ENCODE measurements around the gene NOS3. TPM values are rescaled to one million over a fixed set of nuclear protein-coding genes. Genes with fewer than 3 reads are reported as not detected.

Gene NOS3
- total and polyA plus RNA-seq, 5 donors from 2014 or later = 3.2 to 10.7 (median 7.4) TPM

DNA sequence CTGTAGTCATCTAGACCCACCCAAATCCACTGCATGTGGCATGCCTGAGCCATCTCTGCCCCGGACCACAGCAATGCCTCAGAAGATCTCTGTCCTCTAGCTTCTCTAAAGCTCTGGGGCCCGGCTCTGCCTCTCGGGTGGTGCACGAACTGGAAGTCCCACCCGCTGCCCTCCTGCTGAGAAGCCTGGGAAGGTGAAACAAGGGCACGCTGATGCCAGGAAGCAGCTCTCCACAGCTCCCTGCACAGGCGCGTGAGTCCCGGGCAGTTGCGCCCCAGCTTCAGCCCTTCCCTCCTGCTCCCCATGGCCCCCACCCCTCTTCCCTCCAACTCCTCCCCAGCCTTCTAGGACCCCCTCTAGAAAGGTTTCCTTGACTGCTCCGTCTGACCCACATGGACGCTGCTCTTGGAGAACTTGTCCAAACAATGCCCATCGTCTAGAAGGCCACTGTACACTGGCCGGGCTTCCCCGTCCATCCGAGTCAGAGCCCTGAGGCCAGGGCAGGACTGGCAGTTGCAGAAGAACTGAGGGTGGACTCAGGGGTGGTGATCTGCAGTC, 25.5 kb upstream of the NOS3 start:
- Mint-ChIP-seq H3K27me3 (peaks cover 4% of the 10 kb centered on the region), H3K27ac (no peak overlapping the region), H3K36me3 (peaks cover 2% of the 10 kb centered on the region), H3K4me3 (no peak overlapping the region), H3K9me3 (peaks cover 0 to 1% (median 0%) of the 10 kb centered on the region in 7 donors), H3K4me1 (peaks cover 0 to 27% (median 0%) of the 10 kb centered on the region in 4 donors)
- Histone ChIP-seq H3K27me3 (ENCODE audit: control insufficient read depth, insufficient read depth, low read length) (no peaks in the 10 kb centered on the region), H3K27ac (ENCODE audit: insufficient read depth, low read length, poor library complexity, severe bottlenecking) (no peak overlapping the region), H3K9me3 (ENCODE audit: control insufficient read depth in 2 of 2, low read length in 2 of 2) (no peaks in the 10 kb centered on the region), H3K36me3 (ENCODE audit: control insufficient read depth, insufficient read depth, low read length) (no peaks in the 10 kb centered on the region), H3K4me1 (ENCODE audit: control insufficient read depth, insufficient read depth, low read length, poor library complexity, severe bottlenecking) (peaks cover 6% of the 10 kb centered on the region), H3K4me3 (ENCODE audit: low read depth, low read length) (no peak overlapping the region)
- no peak for ATAC-seq (ENCODE audit: low read depth in 2 of 2)
- no peak for DNase-seq

DNA sequence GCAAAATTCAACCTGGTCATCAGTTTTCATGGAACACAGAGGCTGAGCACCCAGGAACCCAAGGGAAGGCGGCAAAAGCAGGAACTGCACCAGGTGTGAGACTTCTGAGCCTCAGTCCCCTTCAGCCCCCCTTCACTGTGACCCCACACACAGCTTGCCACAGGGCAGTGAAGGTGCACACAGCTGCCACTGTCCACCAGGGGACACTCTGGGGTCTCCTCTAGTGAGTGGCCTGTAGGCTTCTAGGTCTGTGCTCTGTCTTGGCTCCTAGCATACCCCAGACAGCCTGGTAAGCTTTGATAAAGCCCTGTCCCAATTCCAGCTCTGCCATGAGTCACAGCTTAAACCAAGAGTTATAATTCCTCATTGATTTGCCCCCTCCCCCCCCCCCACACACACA, 24.8 kb upstream of the NOS3 start:
- Histone ChIP-seq H3K27ac (ENCODE audit: insufficient read depth, low read length, poor library complexity, severe bottlenecking) (no peak overlapping the region), H3K4me3 (ENCODE audit: low read depth, low read length) (no peak overlapping the region), H3K4me1 (ENCODE audit: control insufficient read depth, insufficient read depth, low read length, poor library complexity, severe bottlenecking) (peaks cover 6% of the 10 kb centered on the region), H3K27me3 (ENCODE audit: control insufficient read depth, insufficient read depth, low read length) (no peaks in the 10 kb centered on the region), H3K9me3 (ENCODE audit: control insufficient read depth in 2 of 2, low read length in 2 of 2) (no peaks in the 10 kb centered on the region), H3K36me3 (ENCODE audit: control insufficient read depth, insufficient read depth, low read length) (no peaks in the 10 kb centered on the region)
- peaks cover 4% of the 10 kb centered on the region for H3K27me3 Mint-ChIP-seq
- no peak for ATAC-seq (ENCODE audit: low read depth in 2 of 2)
- DNase-seq = no peak
- H3K27ac Mint-ChIP-seq = no peak overlapping the region
- H3K4me1 Mint-ChIP-seq = peaks cover 0 to 29% (median 0%) of the 10 kb centered on the region in 4 donors
- no peaks in the 10 kb centered on the region for H3K36me3 Mint-ChIP-seq
- H3K9me3 Mint-ChIP-seq = peaks cover 0 to 1% (median 0%) of the 10 kb centered on the region in 7 donors
- no peak overlapping the region for H3K4me3 Mint-ChIP-seq

DNA sequence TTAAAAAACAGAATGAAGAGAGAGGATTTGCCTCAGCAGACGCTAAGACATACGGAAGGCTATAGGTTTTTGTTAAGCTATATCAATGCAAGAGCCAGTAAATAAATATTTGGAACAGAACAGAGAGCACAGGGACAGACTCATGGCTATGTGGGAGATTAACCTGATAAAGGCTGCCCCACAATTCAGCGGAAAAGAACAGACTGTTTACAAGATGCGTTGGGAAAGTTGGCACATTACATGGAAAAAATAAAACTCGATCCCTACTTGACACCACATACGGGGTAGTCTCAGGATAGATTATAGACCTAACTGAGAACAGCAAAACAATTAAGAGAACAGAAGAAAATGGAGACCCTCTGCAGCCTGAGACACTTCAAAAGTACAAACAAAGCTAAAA, 23.5 kb upstream of the NOS3 start:
- no peaks in the 10 kb centered on the region for H3K36me3 ChIP-seq (ENCODE audit: control insufficient read depth, insufficient read depth, low read length)
- no peak for DNase-seq
- H3K27me3 Mint-ChIP-seq = peaks cover 4% of the 10 kb centered on the region
- no peaks in the 10 kb centered on the region for H3K27me3 ChIP-seq (ENCODE audit: control insufficient read depth, insufficient read depth, low read length)
- no peak overlapping the region for H3K4me3 ChIP-seq (ENCODE audit: low read depth, low read length)
- no peaks in the 10 kb centered on the region for H3K9me3 ChIP-seq (ENCODE audit: control insufficient read depth in 2 of 2, low read length in 2 of 2)
- no peak overlapping the region for H3K27ac ChIP-seq (ENCODE audit: insufficient read depth, low read length, poor library complexity, severe bottlenecking)
- H3K4me1 Mint-ChIP-seq = peaks cover 0 to 37% (median 3%) of the 10 kb centered on the region in 4 donors
- no peak overlapping the region for H3K4me3 Mint-ChIP-seq
- no peak for ATAC-seq (ENCODE audit: low read depth in 2 of 2)
- no peak overlapping the region for H3K27ac Mint-ChIP-seq
- no peaks in the 10 kb centered on the region for H3K36me3 Mint-ChIP-seq
- H3K4me1 ChIP-seq (ENCODE audit: control insufficient read depth, insufficient read depth, low read length, poor library complexity, severe bottlenecking) = peaks cover 6% of the 10 kb centered on the region
- peaks cover 0 to 1% (median 0%) of the 10 kb centered on the region in 7 donors for H3K9me3 Mint-ChIP-seq

DNA sequence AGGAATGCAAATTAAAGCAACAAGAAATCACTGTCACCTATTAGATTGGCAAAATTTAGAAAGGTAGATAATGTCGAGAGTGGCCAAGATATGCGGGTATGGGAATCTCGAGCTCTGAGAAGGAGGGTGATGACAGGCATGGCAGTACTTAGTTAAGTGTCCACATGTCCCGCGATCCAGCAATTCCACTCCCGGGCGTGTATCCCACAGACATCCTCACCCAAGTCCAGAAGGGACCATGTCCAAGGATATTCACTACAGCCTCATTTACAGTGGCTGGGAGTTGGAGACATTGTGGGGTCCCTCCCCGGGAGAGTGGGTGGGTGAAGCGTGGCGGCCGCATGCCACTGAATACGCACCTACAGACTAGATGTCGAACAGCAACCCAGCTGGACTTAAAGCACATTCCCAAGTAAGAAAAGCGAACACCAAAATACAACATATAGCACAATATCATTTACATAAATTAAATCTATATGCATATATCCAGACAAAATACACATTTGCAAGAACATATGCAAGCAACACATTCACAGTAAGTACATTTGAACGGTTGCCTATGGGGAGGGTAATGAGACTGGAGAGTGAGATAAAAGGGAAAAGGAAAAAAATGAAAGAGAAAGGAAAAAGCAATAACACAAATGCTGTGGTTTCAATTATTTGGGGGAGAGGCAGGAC, 22.6 kb upstream of the NOS3 start:
- Histone ChIP-seq H3K9me3 (ENCODE audit: control insufficient read depth in 2 of 2, low read length in 2 of 2) (no peaks in the 10 kb centered on the region), H3K4me1 (ENCODE audit: control insufficient read depth, insufficient read depth, low read length, poor library complexity, severe bottlenecking) (peaks cover 2% of the 10 kb centered on the region), H3K4me3 (ENCODE audit: low read depth, low read length) (no peak overlapping the region), H3K36me3 (ENCODE audit: control insufficient read depth, insufficient read depth, low read length) (no peaks in the 10 kb centered on the region), H3K27ac (ENCODE audit: insufficient read depth, low read length, poor library complexity, severe bottlenecking) (no peak overlapping the region), H3K27me3 (ENCODE audit: control insufficient read depth, insufficient read depth, low read length) (no peaks in the 10 kb centered on the region)
- no peaks in the 10 kb centered on the region for H3K36me3 Mint-ChIP-seq
- H3K27ac Mint-ChIP-seq = peak overlapping the region in 1 of 3 donors; percentile 52
- H3K9me3 Mint-ChIP-seq = peaks cover 0 to 1% (median 0%) of the 10 kb centered on the region in 7 donors
- no peak overlapping the region for H3K4me3 Mint-ChIP-seq
- no peaks in the 10 kb centered on the region for H3K27me3 Mint-ChIP-seq
- no peak for ATAC-seq (ENCODE audit: low read depth in 2 of 2)
- H3K4me1 Mint-ChIP-seq = peaks cover 0 to 40% (median 7%) of the 10 kb centered on the region in 4 donors
- no peak for DNase-seq

DNA sequence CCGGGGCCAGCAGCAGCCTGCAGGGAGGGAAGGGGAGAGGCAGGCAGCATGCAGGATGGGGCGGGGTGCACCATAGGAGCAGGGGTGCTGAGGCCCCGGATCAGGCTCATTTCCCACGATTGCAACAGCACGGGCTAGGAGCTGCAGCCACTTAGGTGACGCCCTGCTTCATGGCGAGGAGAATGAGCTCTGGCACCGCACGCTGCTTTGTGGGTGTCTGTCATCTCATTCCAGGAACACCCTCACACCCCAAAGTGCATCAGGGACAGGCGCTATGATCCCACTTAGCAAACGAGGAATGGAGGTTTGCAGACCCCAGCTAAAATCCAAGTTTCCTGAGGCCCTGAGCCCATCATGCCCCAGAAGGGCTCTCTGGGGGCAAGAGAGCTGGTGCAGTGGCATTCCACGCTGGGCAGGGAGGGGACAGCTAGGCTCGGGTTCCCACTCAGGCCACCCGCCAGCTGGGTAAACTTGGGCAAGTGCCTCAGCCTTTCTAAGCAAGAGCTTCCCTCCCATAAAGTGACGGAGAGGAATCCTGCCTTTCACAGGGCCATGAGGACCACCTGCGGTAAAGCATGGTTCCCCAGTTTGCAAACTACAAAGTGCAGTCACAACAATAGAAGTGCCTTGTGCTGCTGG, 22.0 kb upstream of the NOS3 start:
- no peak overlapping the region for H3K4me3 Mint-ChIP-seq
- H3K27ac ChIP-seq (ENCODE audit: insufficient read depth, low read length, poor library complexity, severe bottlenecking) = no peak overlapping the region
- no peak for DNase-seq
- H3K27me3 Mint-ChIP-seq = no peaks in the 10 kb centered on the region
- no peaks in the 10 kb centered on the region for H3K27me3 ChIP-seq (ENCODE audit: control insufficient read depth, insufficient read depth, low read length)
- H3K9me3 ChIP-seq (ENCODE audit: control insufficient read depth in 2 of 2, low read length in 2 of 2) = no peaks in the 10 kb centered on the region
- no peak for ATAC-seq (ENCODE audit: low read depth in 2 of 2)
- H3K4me1 ChIP-seq (ENCODE audit: control insufficient read depth, insufficient read depth, low read length, poor library complexity, severe bottlenecking) = peaks cover 8% of the 10 kb centered on the region
- H3K9me3 Mint-ChIP-seq = peaks cover 0 to 1% (median 0%) of the 10 kb centered on the region in 7 donors
- no peak overlapping the region for H3K27ac Mint-ChIP-seq
- H3K36me3 Mint-ChIP-seq = no peaks in the 10 kb centered on the region
- no peaks in the 10 kb centered on the region for H3K36me3 ChIP-seq (ENCODE audit: control insufficient read depth, insufficient read depth, low read length)
- no peak overlapping the region for H3K4me3 ChIP-seq (ENCODE audit: low read depth, low read length)
- H3K4me1 Mint-ChIP-seq = peaks cover 0 to 46% (median 9%) of the 10 kb centered on the region in 4 donors

DNA sequence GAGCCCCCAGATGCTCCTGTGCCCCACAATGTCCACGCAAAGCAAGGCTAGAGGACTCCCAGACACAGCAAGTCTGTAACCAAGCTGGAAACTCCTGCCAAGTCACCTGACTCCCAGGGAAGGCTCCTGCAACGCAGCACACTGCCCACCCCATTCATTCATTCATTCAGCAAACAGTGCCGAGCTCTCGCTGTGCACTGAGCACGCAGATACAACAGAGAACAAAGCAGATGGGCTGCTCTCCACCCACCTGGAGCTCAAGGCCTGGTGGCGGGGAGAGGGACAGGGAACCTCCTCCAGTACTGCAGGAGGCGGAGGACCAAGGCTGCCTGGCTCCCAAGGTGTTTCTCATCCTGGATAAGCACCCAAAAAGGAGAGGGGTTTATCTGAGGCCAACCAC, 21.3 kb upstream of the NOS3 start:
- Histone ChIP-seq H3K27me3 (ENCODE audit: control insufficient read depth, insufficient read depth, low read length) (no peaks in the 10 kb centered on the region), H3K4me1 (ENCODE audit: control insufficient read depth, insufficient read depth, low read length, poor library complexity, severe bottlenecking) (peaks cover 13% of the 10 kb centered on the region), H3K9me3 (ENCODE audit: control insufficient read depth in 2 of 2, low read length in 2 of 2) (no peaks in the 10 kb centered on the region), H3K27ac (ENCODE audit: insufficient read depth, low read length, poor library complexity, severe bottlenecking) (no peak overlapping the region), H3K4me3 (ENCODE audit: low read depth, low read length) (no peak overlapping the region), H3K36me3 (ENCODE audit: control insufficient read depth, insufficient read depth, low read length) (no peaks in the 10 kb centered on the region)
- Mint-ChIP-seq H3K27me3 (no peaks in the 10 kb centered on the region), H3K4me3 (no peak overlapping the region), H3K36me3 (no peaks in the 10 kb centered on the region), H3K4me1 (peaks cover 0 to 51% (median 9%) of the 10 kb centered on the region in 4 donors), H3K9me3 (peaks cover 0 to 1% (median 0%) of the 10 kb centered on the region in 7 donors), H3K27ac (no peak overlapping the region)
- DNase-seq (no peak), ATAC-seq (ENCODE audit: low read depth in 2 of 2) (no peak)

DNA sequence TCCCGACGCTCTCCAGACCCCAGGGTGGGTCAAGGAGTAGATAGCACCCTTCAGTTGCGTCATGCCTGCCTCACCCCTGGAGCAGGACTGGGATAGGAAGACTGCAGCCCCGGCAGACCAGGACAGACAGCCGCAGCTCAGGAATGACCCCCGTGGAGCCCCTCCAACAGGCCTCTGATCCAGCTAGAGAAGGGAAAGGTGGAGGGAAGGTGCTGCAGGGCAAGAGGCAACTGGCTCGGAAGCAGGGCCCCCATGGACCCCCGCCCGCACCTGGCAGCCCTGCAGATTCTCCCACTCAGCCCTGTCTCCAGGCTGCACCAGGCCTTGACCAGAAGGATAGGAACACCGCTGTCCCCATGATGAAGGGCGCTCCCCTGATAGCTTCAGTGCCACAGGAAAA, 20.4 kb upstream of the NOS3 start:
- H3K36me3 Mint-ChIP-seq = no peaks in the 10 kb centered on the region
- no peaks in the 10 kb centered on the region for H3K36me3 ChIP-seq (ENCODE audit: control insufficient read depth, insufficient read depth, low read length)
- peaks cover 21% of the 10 kb centered on the region for H3K4me1 ChIP-seq (ENCODE audit: control insufficient read depth, insufficient read depth, low read length, poor library complexity, severe bottlenecking)
- no peaks in the 10 kb centered on the region for H3K27me3 Mint-ChIP-seq
- no peak for DNase-seq
- no peaks in the 10 kb centered on the region for H3K27me3 ChIP-seq (ENCODE audit: control insufficient read depth, insufficient read depth, low read length)
- no peak overlapping the region for H3K27ac ChIP-seq (ENCODE audit: insufficient read depth, low read length, poor library complexity, severe bottlenecking)
- peaks cover 0 to 1% (median 0%) of the 10 kb centered on the region in 7 donors for H3K9me3 Mint-ChIP-seq
- peaks cover 0 to 53% (median 10%) of the 10 kb centered on the region in 4 donors for H3K4me1 Mint-ChIP-seq
- no peak for ATAC-seq (ENCODE audit: low read depth in 2 of 2)
- no peak overlapping the region for H3K4me3 Mint-ChIP-seq
- H3K27ac Mint-ChIP-seq = no peak overlapping the region
- H3K4me3 ChIP-seq (ENCODE audit: low read depth, low read length) = no peak overlapping the region
- H3K9me3 ChIP-seq (ENCODE audit: control insufficient read depth in 2 of 2, low read length in 2 of 2) = no peaks in the 10 kb centered on the region

All from CD4-positive, CD25-positive, alpha-beta regulatory T cell (primary cell).